PC-9 (cell line): ENCODE results near the gene GRID2. TPM values are rescaled to one million over a fixed set of nuclear protein-coding genes. Genes with fewer than 3 reads are reported as not detected.
"Not testable (repeated sequence)": the region's sequence is repeated elsewhere in the genome, so short reads cannot be mapped to it uniquely, and the experiment has no call there.

Experiments used
- BruUV-seq: library from RNA; stranded (reverse); fragments of 400-500 nt; replicated peaks from 2 replicates; lab custom pipeline; 2021; lab: Mats Ljungman, UMichigan
- CTCF ChIA-PET: fragments of 300-600 bp; sonication (Branson Sonifier 250); formaldehyde crosslinking; loops from one replicate; lab custom pipeline; 2022; ENCODE audit warnings: antibody characterized with exemption; lab: Charles Lee
- POLR2A ChIA-PET: fragments of 300-600 bp; sonication (Branson Sonifier 250); formaldehyde crosslinking; loops from one replicate; lab custom pipeline; 2022; ENCODE audit warnings: antibody characterized with exemption; ENCODE audit not compliant: unreplicated experiment; lab: Charles Lee
- DNase-seq, 2 experiments: peaks; one replicate each; pipeline versions ENCODE4 v3.0.0 to v3.0.0-alpha.2; 2015 to 2022; ENCODE audit warnings: mixed read lengths in 1 of 2
- H2AFZ ChIP-seq: fragments of 200-600 bp; sonication (generic); 2 replicates; pipeline ENCODE4 v1.8.1; 2017; ENCODE audit warnings: antibody characterized with exemption
- H3F3A ChIP-seq: fragments of 200-600 bp; sonication (generic); 2 replicates; pipeline ENCODE4 v1.8.1; 2017; ENCODE audit warnings: antibody characterized with exemption, mild to moderate bottlenecking, low read depth; ENCODE audit not compliant: insufficient read depth
- H3K27ac ChIP-seq: fragments of 200-600 bp; sonication (generic); 2 replicates; pipeline ENCODE4 v1.6.1; 2016; ENCODE audit warnings: mixed run types
- H3K27me3 ChIP-seq: fragments of 200-600 bp; sonication (generic); 2 replicates; pipeline ENCODE4 v1.6.1; 2016; ENCODE audit warnings: low read depth, mixed run types; ENCODE audit not compliant: insufficient read depth
- H3K36me3 ChIP-seq: fragments of 200-600 bp; sonication (generic); 2 replicates; pipeline ENCODE4 v1.6.1; 2016; ENCODE audit warnings: low read depth, mixed run types
- H3K4me1 ChIP-seq: fragments of 200-600 bp; sonication (generic); replicated peaks from 2 replicates; pipeline ENCODE4 v1.6.1; 2016; ENCODE audit warnings: mixed run types; ENCODE audit not compliant: insufficient read depth
- H3K4me2 ChIP-seq: fragments of 200-600 bp; sonication (generic); 2 replicates; pipeline ENCODE4 v1.6.1; 2017; ENCODE audit warnings: mixed run types
- H3K4me3 ChIP-seq: fragments of 200-600 bp; sonication (generic); 2 replicates; pipeline ENCODE4 v1.6.1; 2016; ENCODE audit warnings: mixed run types
- H3K79me2 ChIP-seq: fragments of 200-600 bp; sonication (generic); 2 replicates; pipeline ENCODE4 v1.6.1; 2017; ENCODE audit warnings: low read depth, mixed run types
- H3K9me2 ChIP-seq: fragments of 200-600 bp; sonication (generic); 2 replicates; pipeline ENCODE4 v1.8.1; 2017; ENCODE audit warnings: mild to moderate bottlenecking; ENCODE audit not compliant: insufficient read depth
- H3K9me3 ChIP-seq: fragments of 200-600 bp; sonication (generic); 2 replicates; pipeline ENCODE4 v1.8.1; 2016; ENCODE audit warnings: low read depth; ENCODE audit not compliant: insufficient read depth
- H4K20me1 ChIP-seq: fragments of 200-600 bp; sonication (generic); 2 replicates; pipeline ENCODE4 v1.8.1; 2017; ENCODE audit not compliant: insufficient read depth
- EZH2 ChIP-seq: fragments of 200-600 bp; sonication (generic); IDR thresholded peaks from 2 replicates; pipeline ENCODE4 v1.8.0; 2017; ENCODE audit warnings: antibody characterized with exemption, low read depth
- intact Hi-C: fragments of 100-400 bp; cut with micrococcal nuclease; formaldehyde crosslinking; loops from one replicate; pipeline ENCODE4 v1.10.0; 2022; ENCODE audit not compliant: unreplicated experiment
- total RNA-seq: library from RNA; stranded (reverse); gene quantifications from 2 replicates; pipeline ENCODE4 v1.2.3, GENCODE V29; 2021
- TF ChIP-seq, protein P1 (sequence below): fragments of 200-600 bp; sonication (generic); conservative IDR thresholded peaks from 2 replicates; pipeline ENCODE4 v1.6.1; 2017; ENCODE audit warnings: mixed run types, antibody characterized with exemption, mild to moderate bottlenecking, moderate library complexity

GRID2 gene
- total RNA-seq, 1 experiment from 2014 or later = not detected

GRCh38 chr4:92399032-92399431 lies 95.3 kb downstream of the GRID2 start:
- CTCF ChIA-PET = no interaction called here

DNA sequence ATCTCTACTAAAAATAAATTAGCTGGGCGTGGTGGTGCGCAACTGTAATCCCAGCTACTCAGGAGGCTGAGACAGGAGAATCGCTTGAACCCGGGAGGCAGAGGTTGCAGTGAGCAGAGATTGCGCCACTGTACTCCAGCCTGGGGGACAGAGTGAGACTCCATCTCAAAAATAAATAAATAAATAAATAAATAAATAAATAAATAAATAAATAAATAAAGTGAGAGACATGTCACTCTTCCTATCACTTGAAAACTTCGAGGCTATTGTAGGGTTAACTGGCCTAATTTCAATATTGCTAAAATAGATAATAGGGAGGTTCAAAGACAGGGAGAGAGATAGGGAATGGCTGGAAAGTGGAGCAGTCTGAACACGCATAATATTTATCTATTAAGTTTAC lies 99.8 kb downstream of the GRID2 start:
- DNase-seq = not testable (repeated sequence)

More at GRCh38 chr4:92399032-92399431, 95.3 kb downstream of the GRID2 start:
- TF ChIP-seq EZH2 = no peak
- TF ChIP-seq, protein P1, sequence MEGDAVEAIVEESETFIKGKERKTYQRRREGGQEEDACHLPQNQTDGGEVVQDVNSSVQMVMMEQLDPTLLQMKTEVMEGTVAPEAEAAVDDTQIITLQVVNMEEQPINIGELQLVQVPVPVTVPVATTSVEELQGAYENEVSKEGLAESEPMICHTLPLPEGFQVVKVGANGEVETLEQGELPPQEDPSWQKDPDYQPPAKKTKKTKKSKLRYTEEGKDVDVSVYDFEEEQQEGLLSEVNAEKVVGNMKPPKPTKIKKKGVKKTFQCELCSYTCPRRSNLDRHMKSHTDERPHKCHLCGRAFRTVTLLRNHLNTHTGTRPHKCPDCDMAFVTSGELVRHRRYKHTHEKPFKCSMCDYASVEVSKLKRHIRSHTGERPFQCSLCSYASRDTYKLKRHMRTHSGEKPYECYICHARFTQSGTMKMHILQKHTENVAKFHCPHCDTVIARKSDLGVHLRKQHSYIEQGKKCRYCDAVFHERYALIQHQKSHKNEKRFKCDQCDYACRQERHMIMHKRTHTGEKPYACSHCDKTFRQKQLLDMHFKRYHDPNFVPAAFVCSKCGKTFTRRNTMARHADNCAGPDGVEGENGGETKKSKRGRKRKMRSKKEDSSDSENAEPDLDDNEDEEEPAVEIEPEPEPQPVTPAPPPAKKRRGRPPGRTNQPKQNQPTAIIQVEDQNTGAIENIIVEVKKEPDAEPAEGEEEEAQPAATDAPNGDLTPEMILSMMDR = no peak
- POLR2A ChIA-PET = no interaction called here
- H3F3A ChIP-seq = no peaks in the 10 kb centered on the region
- H3K27ac ChIP-seq = no peak overlapping the region
- no peak overlapping the region for H3K4me3 ChIP-seq
- no peak overlapping the region for H3K4me2 ChIP-seq
- no peaks in the 10 kb centered on the region for H4K20me1 ChIP-seq
- H3K79me2 ChIP-seq = no peaks in the 10 kb centered on the region
- no peak overlapping the region for H2AFZ ChIP-seq
- DNase-seq = no peak
- H3K4me1 ChIP-seq = no peaks in the 10 kb centered on the region
- H3K27me3 ChIP-seq = no peaks in the 10 kb centered on the region
- no peaks in the 10 kb centered on the region for H3K36me3 ChIP-seq
- intact Hi-C loops = no loop called here
- BruUV-seq = no TSS peak
- H3K9me3 ChIP-seq = no peaks in the 10 kb centered on the region
- H3K9me2 ChIP-seq = no peaks in the 10 kb centered on the region

DNA sequence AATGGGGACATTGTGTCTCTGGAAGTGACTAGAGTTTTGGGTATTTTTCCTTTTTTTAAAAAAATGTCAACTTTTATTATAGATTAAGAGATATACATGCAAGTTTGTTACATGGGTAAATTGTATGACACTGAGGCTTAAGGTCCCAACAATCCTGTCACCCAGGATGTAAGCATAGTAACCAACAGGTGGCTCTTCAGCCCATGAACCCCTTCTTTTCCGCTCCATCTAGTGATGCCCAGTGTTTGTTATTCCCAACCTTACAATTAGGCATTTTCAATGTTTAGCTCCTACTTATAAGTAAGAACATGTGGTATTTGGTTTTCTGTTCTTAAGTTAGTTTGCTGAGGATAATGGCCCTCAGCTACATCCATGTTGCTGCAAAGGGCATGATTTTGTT lies 102.7 kb downstream of the GRID2 start:
- intact Hi-C loops = no loop called here
- H3F3A ChIP-seq = no peaks in the 10 kb centered on the region
- no TSS peak for BruUV-seq
- no peaks in the 10 kb centered on the region for H3K79me2 ChIP-seq
- no peaks in the 10 kb centered on the region for H3K27me3 ChIP-seq
- H3K4me3 ChIP-seq = no peak overlapping the region
- H2AFZ ChIP-seq = no peak overlapping the region
- no peaks in the 10 kb centered on the region for H3K9me3 ChIP-seq
- no peaks in the 10 kb centered on the region for H3K4me1 ChIP-seq
- H3K4me2 ChIP-seq = no peak overlapping the region
- H3K36me3 ChIP-seq = no peaks in the 10 kb centered on the region
- no peak for DNase-seq
- ChIA-PET POLR2A (no interaction called here), CTCF (no interaction called here)
- TF ChIP-seq, protein P1 = no peak
- TF ChIP-seq EZH2 = no peak
- no peaks in the 10 kb centered on the region for H4K20me1 ChIP-seq
- no peak overlapping the region for H3K27ac ChIP-seq
- no peaks in the 10 kb centered on the region for H3K9me2 ChIP-seq

More for the DNA sequence above, 99.8 kb downstream of the GRID2 start:
- H3K27me3 ChIP-seq, H3K4me1 ChIP-seq, BruUV-seq, H3K4me2 ChIP-seq, H3K27ac ChIP-seq, H3K9me3 ChIP-seq, H3K4me3 ChIP-seq, POLR2A ChIA-PET, H3K36me3 ChIP-seq, H3K9me2 ChIP-seq, H3K79me2 ChIP-seq, H3F3A ChIP-seq, CTCF ChIA-PET, intact Hi-C loops, H4K20me1 ChIP-seq, H2AFZ ChIP-seq: not testable (repeated sequence)

GRCh38 chr4:92421920-92422319 lies 118.2 kb downstream of the GRID2 start:
- Histone ChIP-seq H2AFZ (no peak overlapping the region), H3K9me3 (no peaks in the 10 kb centered on the region), H3K36me3 (no peaks in the 10 kb centered on the region), H3F3A (no peaks in the 10 kb centered on the region), H3K9me2 (no peaks in the 10 kb centered on the region), H3K4me2 (no peak overlapping the region), H3K4me3 (no peak overlapping the region), H4K20me1 (no peaks in the 10 kb centered on the region), H3K79me2 (no peaks in the 10 kb centered on the region), H3K27ac (no peak overlapping the region), H3K27me3 (no peaks in the 10 kb centered on the region), H3K4me1 (no peaks in the 10 kb centered on the region)
- BruUV-seq = no TSS peak
- no peak for DNase-seq
- CTCF ChIA-PET = no interaction called here
- POLR2A ChIA-PET = no interaction called here
- intact Hi-C loops = no loop called here
- TF ChIP-seq EZH2 = no peak
- TF ChIP-seq, protein P1 = no peak
